ENCODE measurements around the gene ZNF837.

GRCh38 chr19:58398545-58398944, 17.7 kb upstream of the ZNF837 start:
- TF ChIP-seq RCOR1 (IDR thresholded peaks at IDR 0.05; ENCODE audit: low read depth, low read length) (no peak), USF2 (IDR thresholded peaks at IDR 0.05) (no peak), MAX (IDR thresholded peaks at IDR 0.05) (no peak), SMC3 (IDR thresholded peaks at IDR 0.05) (no peak), CTCF (IDR thresholded peaks at IDR 0.05) (no peak), EP300 (IDR thresholded peaks at IDR 0.05) (no peak)
- TF ChIP-seq, protein P1, sequence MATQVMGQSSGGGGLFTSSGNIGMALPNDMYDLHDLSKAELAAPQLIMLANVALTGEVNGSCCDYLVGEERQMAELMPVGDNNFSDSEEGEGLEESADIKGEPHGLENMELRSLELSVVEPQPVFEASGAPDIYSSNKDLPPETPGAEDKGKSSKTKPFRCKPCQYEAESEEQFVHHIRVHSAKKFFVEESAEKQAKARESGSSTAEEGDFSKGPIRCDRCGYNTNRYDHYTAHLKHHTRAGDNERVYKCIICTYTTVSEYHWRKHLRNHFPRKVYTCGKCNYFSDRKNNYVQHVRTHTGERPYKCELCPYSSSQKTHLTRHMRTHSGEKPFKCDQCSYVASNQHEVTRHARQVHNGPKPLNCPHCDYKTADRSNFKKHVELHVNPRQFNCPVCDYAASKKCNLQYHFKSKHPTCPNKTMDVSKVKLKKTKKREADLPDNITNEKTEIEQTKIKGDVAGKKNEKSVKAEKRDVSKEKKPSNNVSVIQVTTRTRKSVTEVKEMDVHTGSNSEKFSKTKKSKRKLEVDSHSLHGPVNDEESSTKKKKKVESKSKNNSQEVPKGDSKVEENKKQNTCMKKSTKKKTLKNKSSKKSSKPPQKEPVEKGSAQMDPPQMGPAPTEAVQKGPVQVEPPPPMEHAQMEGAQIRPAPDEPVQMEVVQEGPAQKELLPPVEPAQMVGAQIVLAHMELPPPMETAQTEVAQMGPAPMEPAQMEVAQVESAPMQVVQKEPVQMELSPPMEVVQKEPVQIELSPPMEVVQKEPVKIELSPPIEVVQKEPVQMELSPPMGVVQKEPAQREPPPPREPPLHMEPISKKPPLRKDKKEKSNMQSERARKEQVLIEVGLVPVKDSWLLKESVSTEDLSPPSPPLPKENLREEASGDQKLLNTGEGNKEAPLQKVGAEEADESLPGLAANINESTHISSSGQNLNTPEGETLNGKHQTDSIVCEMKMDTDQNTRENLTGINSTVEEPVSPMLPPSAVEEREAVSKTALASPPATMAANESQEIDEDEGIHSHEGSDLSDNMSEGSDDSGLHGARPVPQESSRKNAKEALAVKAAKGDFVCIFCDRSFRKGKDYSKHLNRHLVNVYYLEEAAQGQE (IDR thresholded peaks at IDR 0.05): no peak
